Neural cell (in vitro differentiated cells): ENCODE measurements around the gene SOX18.

Experiments used
- EZH2 ChIP-seq: fragments of 200-600, 300-800 bp; shearing (Covaris generic), sonication (generic); IDR thresholded peaks from 2 replicates; pipeline ENCODE4 v1.6.1; 2014; ENCODE audit warnings: antibody characterized with exemption, low read length, borderline replicate concordance, mild to moderate bottlenecking; ENCODE audit not compliant: insufficient read depth, poor library complexity, severe bottlenecking
- MXI1 ChIP-seq: fragments of 450-650 bp; conservative IDR thresholded peaks from 2 replicates; pipeline ENCODE4 v1.6.1; 2014; ENCODE audit warnings: antibody characterized with exemption, mild to moderate bottlenecking; ENCODE audit not compliant: poor library complexity, severe bottlenecking
- POLR2AphosphoS5 ChIP-seq: IDR thresholded peaks from 2 replicates; pipeline ENCODE4 v1.6.1; 2012
- REST ChIP-seq: IDR thresholded peaks from 2 replicates; pipeline ENCODE4 v1.6.1; 2012; ENCODE audit warnings: borderline replicate concordance
- TAF1 ChIP-seq: IDR thresholded peaks from 2 replicates; pipeline ENCODE4 v1.6.1; 2012; ENCODE audit warnings: low read depth
- TF ChIP-seq, protein P1 (sequence below): fragments of 450-650 bp; IDR thresholded peaks from 2 replicates; pipeline ENCODE4 v1.5.1; 2014; ENCODE audit warnings: antibody characterized with exemption, mild to moderate bottlenecking, moderate library complexity; ENCODE audit not compliant: poor library complexity, severe bottlenecking

DNA sequence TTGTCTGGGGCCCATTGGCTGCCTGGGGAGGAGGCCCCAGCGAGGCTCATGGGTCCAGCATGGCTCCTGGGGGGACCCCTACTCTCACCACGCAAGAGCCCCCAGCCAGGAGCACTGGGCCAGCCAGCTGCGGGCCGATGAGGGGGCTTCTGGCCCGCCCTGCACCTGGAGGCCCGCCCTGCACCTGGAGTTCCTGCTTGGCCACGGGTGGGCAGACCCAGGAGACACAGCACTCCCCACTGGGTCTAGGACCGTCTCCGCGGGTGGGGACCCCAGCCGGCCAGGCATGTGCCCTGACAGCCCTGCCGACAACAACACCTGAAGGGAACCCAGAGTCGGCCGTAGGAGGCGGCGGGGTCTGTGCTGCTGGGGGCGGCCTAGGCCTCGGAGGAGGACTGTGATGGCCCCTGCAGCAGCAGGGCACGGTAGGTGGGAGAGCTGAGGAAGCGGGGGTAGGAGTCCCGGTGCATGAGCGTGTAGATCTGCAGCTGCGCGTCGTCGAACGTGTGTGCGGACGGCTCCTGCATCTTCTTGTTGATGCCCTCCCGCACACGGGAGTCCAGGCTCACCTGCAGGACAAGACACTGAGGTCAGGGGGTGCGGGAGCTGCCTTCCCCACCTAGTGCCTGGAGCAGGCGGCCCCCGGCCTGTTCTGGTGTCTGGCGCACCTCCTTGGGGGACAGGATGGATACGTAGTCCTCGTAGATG, 24.2 kb upstream of the SOX18 start:
- TF ChIP-seq, protein P1, sequence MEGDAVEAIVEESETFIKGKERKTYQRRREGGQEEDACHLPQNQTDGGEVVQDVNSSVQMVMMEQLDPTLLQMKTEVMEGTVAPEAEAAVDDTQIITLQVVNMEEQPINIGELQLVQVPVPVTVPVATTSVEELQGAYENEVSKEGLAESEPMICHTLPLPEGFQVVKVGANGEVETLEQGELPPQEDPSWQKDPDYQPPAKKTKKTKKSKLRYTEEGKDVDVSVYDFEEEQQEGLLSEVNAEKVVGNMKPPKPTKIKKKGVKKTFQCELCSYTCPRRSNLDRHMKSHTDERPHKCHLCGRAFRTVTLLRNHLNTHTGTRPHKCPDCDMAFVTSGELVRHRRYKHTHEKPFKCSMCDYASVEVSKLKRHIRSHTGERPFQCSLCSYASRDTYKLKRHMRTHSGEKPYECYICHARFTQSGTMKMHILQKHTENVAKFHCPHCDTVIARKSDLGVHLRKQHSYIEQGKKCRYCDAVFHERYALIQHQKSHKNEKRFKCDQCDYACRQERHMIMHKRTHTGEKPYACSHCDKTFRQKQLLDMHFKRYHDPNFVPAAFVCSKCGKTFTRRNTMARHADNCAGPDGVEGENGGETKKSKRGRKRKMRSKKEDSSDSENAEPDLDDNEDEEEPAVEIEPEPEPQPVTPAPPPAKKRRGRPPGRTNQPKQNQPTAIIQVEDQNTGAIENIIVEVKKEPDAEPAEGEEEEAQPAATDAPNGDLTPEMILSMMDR, result no peak
- no peak for TF ChIP-seq POLR2AphosphoS5
- TF ChIP-seq EZH2, result no peak
- no peak for TF ChIP-seq MXI1
- no peak for TF ChIP-seq REST
- TF ChIP-seq TAF1, result no peak
